ENCODE measurements around the gene PALMD.

- no peak for TF ChIP-seq CTCF (IDR thresholded peaks at IDR 0.05; ENCODE audit: control extremely low read depth in 1 of 3, insufficient read depth in 1 of 3, low read depth in 1 of 3, low read length in 3 of 3)
- no peak for TF ChIP-seq POLR2A (IDR thresholded peaks at IDR 0.05; ENCODE audit: control extremely low read depth in 1 of 2, low read depth in 2 of 2, low read length in 2 of 2)
- TF ChIP-seq BACH1 (IDR thresholded peaks at IDR 0.05; ENCODE audit: low read length): no peak
- TF ChIP-seq SIRT6 (IDR thresholded peaks at IDR 0.05; ENCODE audit: low read length): no peak
- no peak for TF ChIP-seq SIN3A (conservative IDR thresholded peaks at IDR 0.05 in 1 of 2, IDR thresholded peaks at IDR 0.05 in 1 of 2; ENCODE audit: low read depth in 1 of 2, low read length in 2 of 2)
- TF ChIP-seq E2F6 (IDR thresholded peaks at IDR 0.05): no peak
- TF ChIP-seq RAD21 (IDR thresholded peaks at IDR 0.05 in 1 of 2, conservative IDR thresholded peaks at IDR 0.05 in 1 of 2; ENCODE audit: low read depth in 2 of 2, low read length in 2 of 2): no peak
- no peak for TF ChIP-seq SP4 (IDR thresholded peaks at IDR 0.05; ENCODE audit: low read length)
- TF ChIP-seq BRCA1 (IDR thresholded peaks at IDR 0.05; ENCODE audit: low read depth, low read length): no peak
Observed at GRCh38 chr1:99717005-99717404, 71.1 kb downstream of the PALMD start.
